GM18508 (cell line): ENCODE results near the gene PLEKHB2.
"Not testable (repeated sequence)": the region's sequence is repeated elsewhere in the genome, so short reads cannot be mapped to it uniquely, and the experiment has no call there.

Experiments used
- ATAC-seq: cut with Tn5 transposase; IDR thresholded peaks from one replicate; pipeline ENCODE4 v1.9.1; 2021; ENCODE audit warnings: moderate number of reproducible peaks; ENCODE audit not compliant: insufficient read depth, unreplicated experiment

The PLEKHB2 gene

DNA sequence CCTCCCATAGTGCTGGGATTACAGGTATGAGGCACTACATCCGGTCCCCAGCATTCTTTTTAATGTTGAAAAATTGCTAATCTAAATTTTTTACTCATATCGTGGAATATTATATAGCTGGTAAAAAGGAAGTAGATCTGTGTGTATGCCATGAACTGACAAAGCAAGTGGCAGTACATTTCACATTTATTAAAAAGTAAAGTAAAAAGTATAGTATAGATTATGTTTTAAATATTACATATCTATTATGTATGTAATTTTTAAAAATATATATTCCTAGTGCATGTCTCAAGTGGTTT is 25.1 kb downstream of the PLEKHB2 start:
- ATAC-seq, result no peak

DNA sequence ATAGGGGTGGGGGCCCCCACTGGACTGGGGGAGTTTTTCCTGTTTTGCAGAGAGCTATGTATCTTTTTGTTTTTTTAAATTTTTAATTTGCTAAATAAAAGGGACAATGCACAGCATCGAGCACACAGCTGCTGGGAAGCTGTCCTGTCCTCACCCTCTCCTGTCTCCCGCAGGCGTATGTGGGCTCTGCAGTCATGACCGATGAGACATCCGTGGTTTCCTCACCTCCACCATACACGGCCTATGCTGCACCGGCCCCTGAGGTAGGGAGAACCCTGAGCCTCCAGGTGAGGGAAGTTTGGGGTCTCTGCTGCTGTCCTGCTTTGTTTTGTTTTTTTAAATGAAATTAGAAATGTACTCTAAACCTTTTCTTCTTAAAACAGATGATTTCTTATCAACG is 27.6 kb downstream of the PLEKHB2 start:
- ATAC-seq, result no peak

DNA sequence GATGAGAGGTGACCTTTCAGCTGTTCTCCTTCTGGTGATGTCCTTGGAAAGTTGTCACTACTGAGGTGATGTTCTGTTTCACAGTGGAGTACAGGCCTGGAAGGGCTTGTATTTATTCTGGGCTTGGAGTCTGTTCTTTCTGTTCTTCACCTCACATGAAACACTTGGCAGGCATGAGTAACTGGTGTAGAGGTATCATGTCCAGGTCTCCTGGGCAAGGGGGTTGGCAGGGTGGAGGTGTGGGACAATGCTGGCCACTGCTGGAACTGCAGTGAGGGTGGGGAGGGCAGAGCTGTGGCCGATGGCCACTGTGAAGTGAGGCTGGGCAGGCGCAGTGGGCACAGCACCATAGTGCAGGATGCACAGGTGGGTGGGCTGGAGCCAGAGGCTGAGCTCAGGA is 35.4 kb downstream of the PLEKHB2 start:
- no peak for ATAC-seq

DNA sequence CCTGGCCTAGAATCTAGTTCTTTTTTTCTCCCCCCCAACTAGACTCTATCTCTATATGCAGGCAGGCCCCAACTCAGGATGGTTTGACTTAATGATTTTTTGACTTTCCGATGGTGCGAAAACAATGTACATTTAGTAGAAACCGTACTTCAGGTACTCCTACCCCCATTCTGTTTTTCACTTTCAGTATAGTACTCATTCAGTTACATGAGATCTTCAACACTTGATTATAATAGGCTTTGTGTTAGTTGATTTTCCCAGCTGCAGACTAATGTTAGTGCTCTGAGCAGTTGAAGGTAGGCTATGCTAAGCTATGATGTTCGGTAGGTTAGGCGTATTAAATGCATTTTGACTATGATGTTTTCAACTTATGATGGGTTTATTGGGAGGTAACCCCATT is 37.7 kb downstream of the PLEKHB2 start:
- no peak for ATAC-seq

DNA sequence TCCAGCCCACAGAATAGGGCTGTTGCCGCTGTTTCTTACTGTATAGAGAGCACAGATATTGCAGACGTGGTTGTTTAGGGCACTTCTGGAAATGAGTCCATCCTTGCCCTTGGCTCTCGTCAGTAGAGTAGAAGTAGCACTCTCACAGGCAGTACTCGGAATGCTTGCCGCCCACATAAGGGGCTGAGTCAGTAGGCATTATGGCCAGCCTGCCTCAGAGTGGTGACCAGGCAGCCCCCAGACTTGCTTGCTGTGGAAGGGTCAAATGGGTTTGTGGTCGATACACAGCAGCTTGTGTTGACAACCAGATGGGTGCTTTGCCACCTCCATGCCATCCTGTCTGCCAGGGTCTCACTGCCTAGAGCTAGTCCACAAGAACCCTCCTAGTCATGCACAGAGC is 38.7 kb downstream of the PLEKHB2 start:
- no peak for ATAC-seq

- ATAC-seq, result peak; percentile 47
Observed at GRCh38 chr2:131145040-131145439, 39.9 kb downstream of the PLEKHB2 start.

DNA sequence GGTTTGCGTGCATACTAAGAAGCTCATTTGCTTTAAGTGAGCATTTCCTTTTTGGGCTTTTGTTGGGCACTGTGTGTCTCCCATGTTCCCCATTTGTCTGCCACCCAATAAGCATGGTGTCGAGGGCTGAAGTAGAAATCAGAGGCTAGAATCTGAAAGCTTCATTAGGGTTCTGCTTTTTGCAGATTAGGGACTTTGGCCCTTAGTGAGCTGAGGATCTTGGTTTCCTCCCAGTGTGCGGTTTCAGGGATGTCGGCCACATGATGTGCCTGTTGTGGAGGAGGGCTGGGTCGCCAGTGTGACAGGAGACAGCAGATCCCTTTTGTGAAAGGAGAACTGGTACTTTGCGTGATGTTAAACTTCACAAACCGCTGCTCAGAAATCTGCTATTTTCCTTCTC is 41.1 kb downstream of the PLEKHB2 start:
- ATAC-seq, result no peak

- ATAC-seq, result no peak
Observed at GRCh38 chr2:131146749-131147148, 41.6 kb downstream of the PLEKHB2 start.

- ATAC-seq, result no peak
Observed at GRCh38 chr2:131148426-131148825, 43.3 kb downstream of the PLEKHB2 start.

- ATAC-seq, result not testable (repeated sequence)
Observed at GRCh38 chr2:131150109-131150508, 45.0 kb downstream of the PLEKHB2 start.

DNA sequence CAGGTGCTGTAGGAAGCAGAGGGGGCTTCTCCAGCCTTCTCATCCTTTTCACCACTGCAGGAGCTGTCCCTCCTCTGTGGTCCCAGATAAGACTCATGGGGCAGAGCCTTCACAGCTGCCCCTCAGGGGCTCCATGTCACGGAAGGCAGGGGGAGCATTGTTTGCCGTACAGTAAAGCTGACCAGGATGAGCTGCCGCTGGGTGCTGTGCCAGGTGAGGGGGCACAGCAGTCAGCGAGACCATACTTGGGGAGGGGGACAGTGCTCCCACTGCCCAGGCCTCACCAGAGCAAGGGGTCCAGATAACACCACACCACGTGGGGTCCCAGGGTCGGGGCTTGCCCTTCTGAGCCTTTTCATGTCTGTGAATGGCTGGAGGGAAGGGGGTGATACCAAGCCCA is 46.3 kb downstream of the PLEKHB2 start:
- no peak for ATAC-seq

- ATAC-seq, result no peak
Observed at GRCh38 chr2:131152074-131152473, 46.9 kb downstream of the PLEKHB2 start.

DNA sequence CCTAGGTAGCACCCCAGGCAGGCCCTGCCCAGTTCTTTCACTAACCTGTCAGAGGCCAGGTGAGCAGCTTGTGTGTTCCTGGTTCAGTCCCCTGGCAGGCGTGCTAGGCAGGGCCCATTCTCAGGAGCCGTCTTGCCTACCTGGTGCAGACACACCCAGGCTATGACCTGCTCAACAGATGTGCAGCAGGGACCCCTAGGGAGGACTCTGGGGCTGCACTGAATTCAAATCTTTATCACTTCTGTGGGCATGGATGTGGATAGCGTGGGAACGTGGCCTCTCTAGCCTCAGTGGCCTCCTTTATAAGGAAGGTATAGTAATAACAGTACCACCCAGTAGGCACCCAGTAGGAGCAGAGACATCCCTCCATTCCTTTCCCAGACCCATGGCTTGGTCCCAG is 48.4 kb downstream of the PLEKHB2 start:
- no peak for ATAC-seq

- ATAC-seq, result peak; percentile 87
Observed at GRCh38 chr2:131154071-131154531, 49.0 kb downstream of the PLEKHB2 start.

DNA sequence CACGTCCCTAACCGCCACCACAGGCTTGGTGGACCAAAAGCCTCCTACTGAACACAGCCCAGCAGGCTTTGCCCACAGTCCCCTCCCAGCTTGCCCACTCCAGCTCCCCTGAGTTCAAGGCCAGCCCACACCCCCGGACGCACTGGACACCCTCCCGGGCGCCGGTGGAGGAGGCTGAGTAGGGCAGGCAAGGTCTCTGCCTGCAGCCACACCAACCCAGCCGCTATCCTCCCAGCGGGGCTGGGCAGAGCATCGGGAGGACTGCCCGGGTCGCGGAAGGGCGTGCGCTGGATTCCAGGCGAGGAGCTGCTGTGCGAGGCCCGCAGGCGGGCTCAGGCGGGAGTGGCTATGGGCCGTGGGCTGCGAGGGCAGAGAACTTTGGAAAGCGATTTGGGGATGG is 49.5 kb downstream of the PLEKHB2 start:
- ATAC-seq, result no peak

- no peak for ATAC-seq
Observed at GRCh38 chr2:131155208-131155855, 50.2 kb downstream of the PLEKHB2 start.

- no peak for ATAC-seq
Observed at GRCh38 chr2:131156452-131157149, 51.5 kb downstream of the PLEKHB2 start.

DNA sequence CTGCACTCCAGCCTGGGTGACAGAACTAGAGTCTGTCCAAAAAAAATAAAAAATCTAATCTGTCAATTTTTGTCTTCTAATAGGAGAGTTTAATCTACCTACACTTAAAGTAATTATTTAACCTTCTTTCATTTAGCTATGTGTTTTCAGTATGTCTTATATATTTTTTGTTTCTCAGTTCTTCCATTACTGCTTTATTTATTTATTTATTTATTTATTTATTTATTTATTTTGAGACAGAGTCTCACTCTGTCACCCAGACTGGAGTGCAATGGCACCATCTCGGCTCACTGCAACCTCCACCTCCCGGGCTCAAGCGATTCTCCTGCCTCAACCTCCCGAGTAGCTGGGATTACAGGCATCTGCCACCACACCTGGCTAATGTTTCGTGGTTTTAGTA is 60.4 kb downstream of the PLEKHB2 start:
- ATAC-seq, result not testable (repeated sequence)

DNA sequence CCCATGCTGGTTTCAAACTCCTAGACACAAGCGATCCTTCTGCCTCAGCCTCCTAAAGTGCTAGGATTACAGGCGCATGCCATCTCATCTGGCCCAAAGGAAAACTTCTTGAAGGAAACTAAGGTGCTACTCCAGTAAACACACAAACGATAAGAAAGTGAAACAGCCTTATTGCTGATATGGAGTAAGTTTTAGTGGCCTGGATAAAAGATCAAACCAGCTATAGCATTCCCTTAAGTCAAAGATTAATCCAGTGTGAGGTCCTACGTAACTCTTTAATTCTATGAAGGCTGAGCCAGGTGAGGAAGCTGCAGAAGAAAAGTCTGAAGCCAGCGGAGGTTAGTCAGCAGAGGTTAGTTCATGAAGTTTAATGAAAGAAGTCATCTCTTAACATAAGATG is 63.4 kb downstream of the PLEKHB2 start:
- ATAC-seq, result no peak

DNA sequence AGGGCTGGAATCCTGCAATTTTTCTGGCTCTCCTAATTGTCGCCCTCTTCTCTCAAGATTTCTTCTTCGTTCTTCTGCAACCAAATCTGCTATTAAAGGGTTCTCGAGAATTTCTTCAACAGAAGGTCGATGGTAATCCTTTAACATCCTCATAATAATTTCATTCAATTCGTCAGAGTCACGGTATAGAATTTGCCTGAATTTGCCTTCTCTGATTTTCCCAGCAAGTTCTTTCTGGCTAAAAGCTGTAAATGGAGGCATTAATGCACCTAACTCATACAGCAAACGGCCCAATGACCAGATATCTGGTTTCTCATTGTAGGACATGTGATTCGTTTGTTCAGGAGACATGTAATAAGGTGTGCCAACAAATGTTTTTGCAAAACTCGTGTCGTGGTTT is 72.9 kb downstream of the PLEKHB2 start:
- not testable (repeated sequence) for ATAC-seq

- ATAC-seq, result not testable (repeated sequence)
Observed at GRCh38 chr2:131178721-131179418, 73.7 kb downstream of the PLEKHB2 start.

DNA sequence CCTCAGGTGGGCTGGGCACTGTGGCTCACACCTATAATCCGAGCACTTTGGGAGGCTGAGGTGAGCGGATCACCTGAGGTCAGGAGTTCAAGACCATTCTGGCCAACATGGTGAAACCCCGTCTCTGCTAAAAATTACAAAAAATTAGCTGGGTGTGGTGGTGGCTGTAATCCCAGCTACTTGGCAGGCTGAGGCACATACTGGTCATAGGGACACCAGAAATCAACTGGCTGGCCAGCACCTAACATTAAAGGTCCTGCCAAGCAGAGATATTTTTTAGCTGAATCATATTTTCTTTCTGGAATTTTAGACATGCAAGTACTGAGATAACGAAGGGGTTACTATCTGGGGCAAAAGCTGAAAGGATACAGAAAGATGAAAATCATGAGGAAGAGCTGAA is 76.3 kb downstream of the PLEKHB2 start:
- not testable (repeated sequence) for ATAC-seq
